A673 (cell line): ENCODE data around the gene NCOR2. TPM values are rescaled to one million over a fixed set of nuclear protein-coding genes. Genes with fewer than 3 reads are reported as not detected.

ENCODE experiments used
- Bru-seq: library from RNA; stranded (reverse); fragments of 400-500 nt; gene quantifications from one replicate; lab custom pipeline; 2021; lab: Mats Ljungman, UMichigan
- BruChase-seq, 2 experiments: library from RNA; stranded (reverse); fragments of 400-500 nt; gene quantifications; one replicate each; lab custom pipeline; 2021; lab: Mats Ljungman, UMichigan
- BruUV-seq: library from RNA; stranded (reverse); fragments of 400-500 nt; replicated peaks from 2 replicates; lab custom pipeline; 2021; lab: Mats Ljungman, UMichigan
- CTCF ChIA-PET: fragments of 300-600 bp; sonication (Branson Sonifier 250); formaldehyde crosslinking; loops from one replicate; lab custom pipeline; 2022; ENCODE audit warnings: antibody characterized with exemption; lab: Charles Lee
- POLR2A ChIA-PET: fragments of 300-600 bp; sonication (Branson Sonifier 250); formaldehyde crosslinking; loops from one replicate; lab custom pipeline; 2022; ENCODE audit warnings: antibody characterized with exemption; ENCODE audit not compliant: low non-redundant PET; lab: Charles Lee
- DNase-seq: peaks from one replicate; pipeline ENCODE4 v3.0.0-alpha.2; 2015; ENCODE audit warnings: low spot score
- H3K27ac ChIP-seq: fragments of 200-600 bp; sonication (generic); 2 replicates; pipeline ENCODE4 v1.5.1; 2016; ENCODE audit warnings: mixed run types, low read depth, mild to moderate bottlenecking, mixed read lengths, antibody characterized with exemption, low read length; ENCODE audit not compliant: poor library complexity, severe bottlenecking
- H3K27me3 ChIP-seq: fragments of 200-600 bp; sonication (generic); replicated peaks from 2 replicates; pipeline ENCODE4 v1.6.1; 2017; ENCODE audit warnings: mixed run types, low read depth, mild to moderate bottlenecking, mixed read lengths, antibody characterized with exemption, low read length; ENCODE audit not compliant: insufficient read depth, poor library complexity
- H3K36me3 ChIP-seq: fragments of 200-600 bp; sonication (generic); 2 replicates; pipeline ENCODE4 v1.6.1; 2016; ENCODE audit warnings: mixed run types, mild to moderate bottlenecking, mixed read lengths, antibody characterized with exemption, low read length; ENCODE audit not compliant: insufficient read depth, poor library complexity, severe bottlenecking
- H3K4me1 ChIP-seq: fragments of 200-600 bp; sonication (generic); 2 replicates; pipeline ENCODE4 v1.6.1; 2017; ENCODE audit warnings: mixed run types, mild to moderate bottlenecking, mixed read lengths, antibody characterized with exemption, low read length; ENCODE audit not compliant: insufficient read depth, poor library complexity, severe bottlenecking
- H3K4me3 ChIP-seq: fragments of 200-600 bp; sonication (generic); 2 replicates; pipeline ENCODE4 v1.5.1; 2016; ENCODE audit warnings: low read depth, mixed run types, mild to moderate bottlenecking, mixed read lengths, low read length; ENCODE audit not compliant: poor library complexity, severe bottlenecking
- H3K9me3 ChIP-seq: fragments of 200-600 bp; sonication (generic); 2 replicates; pipeline ENCODE4 v1.6.1; 2016; ENCODE audit warnings: mixed run types, low read depth, mild to moderate bottlenecking, mixed read lengths, antibody characterized with exemption, low read length; ENCODE audit not compliant: poor library complexity, severe bottlenecking
- EZH2 ChIP-seq: fragments of 200-600 bp; sonication (generic); IDR thresholded peaks from 2 replicates; pipeline ENCODE4 v1.6.1; 2017; ENCODE audit warnings: borderline replicate concordance, low read depth, mild to moderate bottlenecking, mixed read lengths, antibody characterized with exemption, low read length; ENCODE audit not compliant: poor library complexity, severe bottlenecking
- intact Hi-C: fragments of 100-400 bp; cut with micrococcal nuclease; formaldehyde crosslinking; loops from one replicate; pipeline ENCODE4 v1.10.0; 2022; ENCODE audit not compliant: unreplicated experiment
- long read RNA-seq: library from polyadenylated mRNA; stranded (forward); transcript quantifications from one replicate; pipeline ENCODE4 v2.0.0, GENCODE V29; 2022
- total RNA-seq: library from RNA; stranded (reverse); gene quantifications from 2 replicates; pipeline ENCODE4 v1.2.3, GENCODE V29; 2021
- TF ChIP-seq, protein P1 (sequence below): fragments of 300-800, 200-600 bp; sonication (generic); conservative IDR thresholded peaks from 2 replicates; pipeline ENCODE4 v1.5.1; 2017; ENCODE audit warnings: low read depth, mild to moderate bottlenecking, antibody characterized with exemption, low read length, moderate library complexity, mixed read lengths

Gene NCOR2
- total RNA-seq (227 and 276 TPM in 2 replicates), Bru-seq, nascent RNA (percentile 76 among the genes with signal in this experiment), BruChase-seq, experiment 1, labeled RNA remaining after a 2-hour chase (percentile 73 among the genes with signal in this experiment), BruChase-seq, experiment 2, labeled RNA remaining after a 6-hour chase (percentile 84 among the genes with signal in this experiment)
- long read RNA-seq, partial matches to known transcripts = 9 of 39 reads
- long read RNA-seq, other reads (novel, unspliced or antisense) = 30 of 39 reads

DNA sequence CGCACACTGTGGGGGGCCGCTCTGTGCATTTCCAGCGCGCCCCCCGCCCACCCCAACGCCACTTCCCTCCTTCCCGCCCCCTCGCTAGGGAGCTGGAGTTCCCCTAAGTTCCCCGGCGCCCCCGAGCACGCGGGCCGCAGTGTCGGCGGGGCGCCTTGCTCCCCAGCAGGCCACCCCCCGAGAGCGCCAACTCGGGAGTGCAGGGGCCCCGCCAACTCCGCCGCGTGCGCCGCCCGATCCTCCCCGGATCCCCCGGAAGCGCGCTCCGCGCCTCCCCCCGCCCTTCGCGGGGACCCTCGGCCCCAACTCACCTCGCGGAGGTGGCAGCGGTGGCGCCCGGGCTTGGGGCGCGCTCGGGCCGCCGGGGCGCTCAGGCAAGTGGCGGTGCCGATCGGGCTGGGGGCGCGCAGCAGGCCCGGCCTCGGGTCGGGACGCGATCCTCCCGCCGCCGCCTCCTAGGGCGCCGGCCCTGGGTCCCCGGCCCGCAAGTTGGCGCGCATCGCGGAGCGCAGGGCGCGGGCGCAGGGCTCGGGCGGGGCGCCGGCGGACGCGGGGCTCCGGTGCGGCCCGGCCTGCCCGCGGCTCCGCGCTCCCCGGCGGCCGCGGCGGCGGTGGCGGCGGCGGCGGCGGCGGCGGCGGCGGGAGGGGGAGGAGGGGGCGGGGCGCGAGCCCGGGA is at the start of gene NCOR2:
TSS of gene NCOR2 (minus strand) at position 616 of the 676 bp plus-strand sequence. CDS start 72,361 bp downstream, outside the sequence.
- intact Hi-C loops = loop anchor here (2.0 to 5.0 kb wide), 5 partner anchors 40 to 190 kb away; no protein-coding TSS in a partner anchor
- Histone ChIP-seq H3K27ac (peak within 1 kb of the TSS; percentile 97), H3K9me3 (no peaks in the 10 kb centered on the region), H3K27me3 (no peaks in the 10 kb centered on the region), H3K36me3 (no peaks in the 10 kb centered on the region), H3K4me1 (peaks cover 45% of the 10 kb centered on the region), H3K4me3 (peak within 1 kb of the TSS; percentile 92)
- ChIA-PET CTCF (interaction anchor here (0.5 to 0.6 kb wide), 3 partner anchors 10 to 198 kb away, joined by 4 to 5 read pairs (median 4); no protein-coding TSS in a partner anchor), POLR2A (no interaction called here)
- peak; percentile 58 for DNase-seq
- TF ChIP-seq, protein P1, sequence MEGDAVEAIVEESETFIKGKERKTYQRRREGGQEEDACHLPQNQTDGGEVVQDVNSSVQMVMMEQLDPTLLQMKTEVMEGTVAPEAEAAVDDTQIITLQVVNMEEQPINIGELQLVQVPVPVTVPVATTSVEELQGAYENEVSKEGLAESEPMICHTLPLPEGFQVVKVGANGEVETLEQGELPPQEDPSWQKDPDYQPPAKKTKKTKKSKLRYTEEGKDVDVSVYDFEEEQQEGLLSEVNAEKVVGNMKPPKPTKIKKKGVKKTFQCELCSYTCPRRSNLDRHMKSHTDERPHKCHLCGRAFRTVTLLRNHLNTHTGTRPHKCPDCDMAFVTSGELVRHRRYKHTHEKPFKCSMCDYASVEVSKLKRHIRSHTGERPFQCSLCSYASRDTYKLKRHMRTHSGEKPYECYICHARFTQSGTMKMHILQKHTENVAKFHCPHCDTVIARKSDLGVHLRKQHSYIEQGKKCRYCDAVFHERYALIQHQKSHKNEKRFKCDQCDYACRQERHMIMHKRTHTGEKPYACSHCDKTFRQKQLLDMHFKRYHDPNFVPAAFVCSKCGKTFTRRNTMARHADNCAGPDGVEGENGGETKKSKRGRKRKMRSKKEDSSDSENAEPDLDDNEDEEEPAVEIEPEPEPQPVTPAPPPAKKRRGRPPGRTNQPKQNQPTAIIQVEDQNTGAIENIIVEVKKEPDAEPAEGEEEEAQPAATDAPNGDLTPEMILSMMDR = no peak
- no peak for TF ChIP-seq EZH2
- no TSS peak for BruUV-seq

DNA sequence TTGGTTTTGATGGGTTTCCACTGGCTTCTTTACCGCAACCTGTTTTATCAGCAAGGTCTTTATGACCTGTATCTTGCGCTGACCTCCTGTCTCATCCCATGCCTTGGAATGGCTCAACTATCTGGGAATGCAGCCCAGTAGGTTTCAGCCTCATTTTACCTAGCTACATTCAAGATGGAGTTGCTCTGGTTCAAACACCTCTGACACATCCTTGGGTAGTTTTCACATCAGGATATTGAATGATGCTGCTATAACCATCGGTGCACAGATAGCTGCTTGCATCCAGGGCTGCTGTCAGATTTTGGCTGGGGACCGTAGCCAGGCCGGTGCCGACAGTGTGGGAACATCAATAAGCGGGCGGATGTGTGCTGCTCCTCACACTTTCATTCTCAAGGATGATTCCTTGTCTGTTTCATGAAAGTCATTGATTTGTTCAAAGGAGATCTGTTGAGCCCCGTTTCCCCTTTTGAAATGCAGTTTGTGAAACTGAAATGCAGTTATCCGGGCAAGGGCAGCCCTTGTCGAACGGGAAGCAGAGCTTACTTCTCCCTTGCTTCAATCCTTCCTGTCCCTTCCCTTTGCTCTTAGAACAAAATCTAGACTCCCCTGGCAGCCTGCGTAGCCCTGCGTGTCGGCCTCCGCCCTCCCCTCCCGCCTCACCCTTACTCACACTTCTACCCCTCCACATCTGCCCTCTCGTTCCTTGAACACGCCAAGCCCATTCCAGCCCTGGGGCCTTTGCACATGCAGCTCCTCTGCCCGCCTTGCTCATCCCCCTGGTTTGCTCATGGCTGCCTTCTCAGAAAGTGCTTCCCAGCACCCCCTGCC is 49.2 kb upstream of the NCOR2 start:
- BruUV-seq = no TSS peak
- H3K9me3 ChIP-seq = no peaks in the 10 kb centered on the region
- no peak overlapping the region for H3K4me3 ChIP-seq
- H3K27ac ChIP-seq = no peak overlapping the region
- no peaks in the 10 kb centered on the region for H3K27me3 ChIP-seq
- no peaks in the 10 kb centered on the region for H3K36me3 ChIP-seq
- intact Hi-C loops = no loop called here
- TF ChIP-seq, protein P1 = no peak
- no peak for TF ChIP-seq EZH2
- no peaks in the 10 kb centered on the region for H3K4me1 ChIP-seq
- no peak for DNase-seq
- POLR2A ChIA-PET = no interaction called here
- CTCF ChIA-PET = no interaction called here
